Pancreas (tissue), 10 donors: ENCODE measurements around the gene OGFRL1. TPM values are rescaled to one million over a fixed set of nuclear protein-coding genes. Genes with fewer than 3 reads are reported as not detected.

Experiments used
- ATAC-seq, 4 donors: fragments of 200-7000 bp; cut with Tn5 transposase; one replicate each; pipeline versions ENCODE4 v1.8.0 to v1.9.1; 2020; ENCODE audit warnings: mild to moderate bottlenecking in 4 of 4, moderate library complexity in 4 of 4
- DNase-seq, 6 donors: peaks; one replicate each; pipeline ENCODE4 v3.0.0-alpha.2; 2020
- FAIRE-seq: peaks from 2 replicates; lab custom pipeline; 2012; peaks lifted over from hg19 to GRCh38; lab: Jason Lieb, UNC
- H3K27ac ChIP-seq, 4 donors: fragments of 200-600 bp; sonication (generic); 1 replicate in 3 of 4; 2 replicates in 1 of 4; pipeline versions ENCODE4 v1.5.0 to v1.8.0; 2020
- H3K27me3 ChIP-seq, 4 donors: fragments of 200-600 bp; one replicate each; pipeline ENCODE4 v1.8.0; 2021
- H3K36me3 ChIP-seq, 3 donors: fragments of 200-600 bp; sonication (generic) in 1 of 3; one replicate each; pipeline versions ENCODE4 v1.5.0 to v1.8.0; 2020 to 2021
- H3K4me1 ChIP-seq, 3 donors: fragments of 200-600 bp; one replicate each; pipeline ENCODE4 v1.8.0; 2021
- H3K4me3 ChIP-seq, 4 donors: fragments of 200-600 bp; sonication (generic) in 2 of 4; one replicate each; pipeline versions ENCODE4 v1.5.0 to v1.8.0; 2020 to 2021
- H3K9me3 ChIP-seq, 4 donors: fragments of 200-600 bp; one replicate each; pipeline ENCODE4 v1.8.0; 2021
- CTCF ChIP-seq, 4 donors: fragments of 200-600 bp; sonication (generic) in 3 of 4; IDR thresholded peaks; one replicate each; pipeline versions ENCODE4 v1.5.0 to v1.8.0; 2021; ENCODE audit warnings: antibody characterized with exemption in 4 of 4
- WGBS, 2 donors: extraction: QIAGEN DNeasy Blood & Tissue Kit; methylation state at CpG; one replicate each; pipeline ENCODE4 v1.1.7; 2013; 5-methylcytosine and 5-hydroxymethylcytosine counted together
- intact Hi-C, 3 donors: fragments of 100-400 bp; cut with DNase I; formaldehyde crosslinking; loops; one replicate each; pipeline versions ENCODE4 v1.11.1 to v1.14.2; 2022
- polyA plus RNA-seq, 2 donors: library from polyadenylated mRNA; stranded (reverse); fragments of 200-250 nt; gene quantifications; one replicate each; pipeline ENCODE4 v1.2.3, GENCODE V29; 2013
- total RNA-seq, 6 donors: library from RNA; stranded (reverse); fragmentation: NEBNext Ultra II Directional in 4 of 6; extraction: Animal tissue kit (Norgen Biotek cat#: 25700) in 4 of 6; gene quantifications; one replicate each; pipeline versions ENCODE4 v1.2.1 to v1.2.4, GENCODE V29; 2021 to 2023
- donor health status: healthy with polysubstance abuse.
- donor health status: DM: no; HTN: no; CAD: no; lungs with moderate emphysema.
- donor health status: DM: no; HTN: no; CAD: no.
- donor health status: control.
- donor health status: control.
- donor health status: Bipolar disorder and iron deficiency.
- donor health status: DM: yes; HTN: yes; CAD: no.
- donor health status: DM: no; HTN: no; CAD: no.
- donor health status: DM: no; HTN: no; CAD: no.
- donor health status: DM: yes; HTN: yes; CAD: no.

OGFRL1 gene
- 10 to 100 TPM in 1 of 6 donors, 1 to 10 TPM in 5; 3.9 to 10.8 (median 5.7) TPM for total RNA-seq
- 1 to 10 TPM; 3.3 to 4.3 TPM for polyA plus RNA-seq

DNA sequence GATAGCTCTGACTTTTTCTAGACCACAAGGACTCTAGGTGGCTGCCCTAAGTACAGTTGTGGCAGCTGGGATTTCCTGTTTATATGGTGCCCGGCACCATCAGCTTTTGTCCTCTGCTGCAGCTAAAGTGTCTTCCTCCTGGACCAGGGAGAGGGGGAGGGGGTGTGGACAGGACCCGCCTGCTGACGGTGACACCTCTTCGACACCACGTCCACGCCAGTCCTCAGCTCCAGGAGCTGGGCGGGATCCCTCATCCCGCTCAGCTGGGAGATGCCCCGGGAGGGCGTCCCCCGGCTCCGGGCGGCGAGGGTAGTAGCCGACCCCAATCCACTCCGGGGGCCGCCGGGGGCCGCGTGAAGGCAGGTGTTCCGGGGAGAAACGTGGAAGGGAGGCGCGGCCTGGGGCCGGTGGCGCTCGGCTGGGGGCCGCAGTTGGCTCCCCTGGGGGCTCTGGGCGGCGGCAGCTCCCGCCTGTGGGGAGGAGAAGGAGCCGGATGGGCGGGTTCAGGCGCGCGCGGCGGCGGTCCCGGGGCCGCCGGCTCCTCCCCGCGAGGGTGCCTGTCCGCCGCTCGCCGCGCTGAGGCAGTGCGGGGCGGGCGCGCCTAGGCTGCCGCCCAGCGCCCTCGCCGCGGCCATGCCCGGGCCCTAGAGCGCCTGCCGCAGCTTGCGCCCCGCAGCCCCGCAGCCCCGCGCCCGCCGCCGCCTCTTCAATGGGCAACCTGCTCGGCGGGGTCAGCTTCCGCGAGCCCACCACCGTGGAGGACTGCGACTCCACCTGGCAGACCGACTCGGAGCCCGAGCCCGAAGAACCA lies at the start of gene OGFRL1:
Gene OGFRL1 (plus strand): TSS at position 584 of the 811 bp plus-strand sequence. CDS start 126 bp downstream, at position 710.
- peaks cover 0 to 23% (median 0%) of the 10 kb centered on the region in 3 donors for H3K4me1 ChIP-seq
- 0 to 1% methylated on average over 51 to 79 of the region's 79 CpGs for WGBS, 2 donors
- ATAC-seq, result peak; percentile 90 to 96 (median 96)
- TF ChIP-seq CTCF (IDR thresholded peaks at IDR 0.05), result no peak
- intact Hi-C loops, result no loop called here
- H3K27me3 ChIP-seq, result no peaks in the 10 kb centered on the region
- no peak for FAIRE-seq
- peak within 1 kb of the TSS; percentile 59 to 86 (median 77) for H3K4me3 ChIP-seq
- H3K9me3 ChIP-seq, result no peaks in the 10 kb centered on the region
- DNase-seq, result peak; percentile 66 to 88 (median 74)
- H3K36me3 ChIP-seq, result no peaks in the 10 kb centered on the region
- peak within 1 kb of the TSS; percentile 54 to 93 (median 82) for H3K27ac ChIP-seq

DNA sequence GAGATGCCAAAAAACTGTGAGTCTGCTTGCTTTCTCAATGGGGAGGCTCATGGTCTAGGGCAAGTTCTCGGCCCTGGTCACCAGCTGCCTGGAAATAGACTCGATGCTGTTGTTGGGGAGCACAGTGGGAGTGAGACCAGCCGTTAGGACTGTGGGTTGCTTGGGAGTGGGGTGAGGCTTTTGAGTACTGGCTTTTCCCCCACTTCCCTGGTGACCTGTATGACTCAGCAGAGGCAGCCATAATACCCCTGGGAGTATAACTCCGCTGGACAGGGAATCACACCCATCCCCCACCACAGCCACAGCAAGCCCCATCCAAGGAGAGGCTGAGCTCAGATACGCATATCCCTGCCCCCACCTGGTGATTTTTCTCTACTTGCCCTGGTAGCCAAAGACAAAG lies 48.9 kb upstream of the OGFRL1 start:
- ATAC-seq, result no peak
- intact Hi-C loops, result no loop called here
- no peaks in the 10 kb centered on the region for H3K36me3 ChIP-seq
- H3K4me1 ChIP-seq, result no peaks in the 10 kb centered on the region
- FAIRE-seq, result no peak
- no peak overlapping the region for H3K4me3 ChIP-seq
- H3K9me3 ChIP-seq, result no peaks in the 10 kb centered on the region
- no peak overlapping the region for H3K27ac ChIP-seq
- DNase-seq, result no peak
- WGBS, 2 donors, result 67 to 75% methylated on average over 5 of the region's 5 CpGs
- no peak for TF ChIP-seq CTCF (IDR thresholded peaks at IDR 0.05)
- no peaks in the 10 kb centered on the region for H3K27me3 ChIP-seq

- Histone ChIP-seq H3K27ac (no peak overlapping the region), H3K4me1 (no peaks in the 10 kb centered on the region), H3K4me3 (no peak overlapping the region), H3K27me3 (no peaks in the 10 kb centered on the region), H3K36me3 (no peaks in the 10 kb centered on the region), H3K9me3 (no peaks in the 10 kb centered on the region)
- DNase-seq, result no peak
- 89 to 93% methylated on average over 31 of the region's 31 CpGs for WGBS, 2 donors
- no peak for FAIRE-seq
- intact Hi-C loops, result no loop called here
- no peak for TF ChIP-seq CTCF (IDR thresholded peaks at IDR 0.05)
- ATAC-seq, result no peak
These were observed 43.2 kb upstream of the OGFRL1 start for GRCh38 chr6:71245265-71246049.

GRCh38 chr6:71246596-71246995 lies 42.0 kb upstream of the OGFRL1 start:
- DNase-seq (no peak), FAIRE-seq (no peak), ATAC-seq (no peak)
- 92% methylated on average over 2 of the region's 2 CpGs for WGBS, 2 donors
- H3K4me1 ChIP-seq, result no peaks in the 10 kb centered on the region
- no peaks in the 10 kb centered on the region for H3K36me3 ChIP-seq
- H3K4me3 ChIP-seq, result no peak overlapping the region
- no peaks in the 10 kb centered on the region for H3K27me3 ChIP-seq
- TF ChIP-seq CTCF (IDR thresholded peaks at IDR 0.05), result no peak
- H3K27ac ChIP-seq, result no peak overlapping the region
- no peaks in the 10 kb centered on the region for H3K9me3 ChIP-seq
- intact Hi-C loops, result no loop called here
